SK-N-MC (cell line): ENCODE data around the gene PLA2G5.

Experiments
- EZH2 ChIP-seq: fragments of 200-600 bp; sonication (generic); IDR thresholded peaks from one replicate; pipeline ENCODE4 v1.6.1; 2017; ENCODE audit warnings: antibody characterized with exemption
- FOXP2 ChIP-seq: optimal IDR thresholded peaks from 2 replicates; pipeline ENCODE3; 2011; ENCODE audit warnings: mild to moderate bottlenecking, moderate library complexity; ENCODE audit not compliant: insufficient read depth; ENCODE audit errors: extremely low read length, control extremely low read depth
- POLR2AphosphoS5 ChIP-seq: IDR thresholded peaks from 2 replicates; pipeline ENCODE4 v1.6.1; 2012; ENCODE audit warnings: mild to moderate bottlenecking, low read depth, low read length, borderline replicate concordance

DNA sequence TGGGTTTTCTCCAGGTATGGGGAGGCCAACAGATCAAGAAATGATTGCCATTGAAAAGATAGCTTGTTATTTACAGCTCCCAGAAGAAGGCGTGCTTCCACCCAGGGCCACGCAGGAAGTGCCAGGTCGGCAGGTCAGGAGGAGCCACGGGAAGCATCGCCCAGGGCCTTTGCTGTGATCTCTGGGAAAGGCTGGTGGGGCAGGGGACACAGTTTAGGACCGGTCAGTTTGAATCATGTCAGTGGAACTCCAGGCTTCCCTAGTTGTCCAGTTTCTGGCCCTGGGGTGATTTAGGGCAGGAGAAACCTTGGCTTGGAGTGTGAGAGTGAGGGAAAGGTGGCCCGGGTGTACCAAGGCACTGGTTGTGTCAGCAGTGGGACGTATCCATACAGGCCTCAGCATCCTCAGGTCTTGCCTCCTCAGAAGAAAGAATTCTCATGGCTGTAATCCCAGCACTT, 11.4 kb downstream of the PLA2G5 start:
- no peak for TF ChIP-seq EZH2
- TF ChIP-seq POLR2AphosphoS5, result no peak
- no peak for TF ChIP-seq FOXP2
